VCaP (cell line): ENCODE data around the gene ERVFRD-1.
A peak's percentile ranks its signal among the peaks of the same experiment; 100 is the strongest.
"Not testable (repeated sequence)": the region's sequence is repeated elsewhere in the genome, so short reads cannot be mapped to it uniquely, and the experiment has no call there.

Experiments
- H3K27ac ChIP-seq: fragments of 450-650 bp; 2 replicates; pipeline ENCODE4 v1.5.1; 2017
- CTCF ChIP-seq: fragments of 450-650 bp; conservative IDR thresholded peaks from 2 replicates; pipeline ENCODE4 v1.5.1; 2017; ENCODE audit warnings: mild to moderate bottlenecking, moderate library complexity

ERVFRD-1 gene

GRCh38 chr6:11126876-11127275 lies 15.4 kb upstream of the ERVFRD-1 start:
- TF ChIP-seq CTCF, result no peak
- H3K27ac ChIP-seq, result no peak overlapping the region

GRCh38 chr6:11123978-11124377 lies 12.5 kb upstream of the ERVFRD-1 start:
- TF ChIP-seq CTCF, result peak; percentile 70

GRCh38 chr6:11122380-11122779 lies 10.9 kb upstream of the ERVFRD-1 start:
- no peak overlapping the region for H3K27ac ChIP-seq
- no peak for TF ChIP-seq CTCF

More at GRCh38 chr6:11123978-11124377, 12.5 kb upstream of the ERVFRD-1 start:
- peak overlapping the region; percentile 34 for H3K27ac ChIP-seq

GRCh38 chr6:11121851-11122250 lies 10.3 kb upstream of the ERVFRD-1 start:
- no peak overlapping the region for H3K27ac ChIP-seq
- no peak for TF ChIP-seq CTCF

GRCh38 chr6:11120271-11121005 lies 8.9 kb upstream of the ERVFRD-1 start:
- peak overlapping the region; percentile 1; the same call in 1 of the 2 replicates for H3K27ac ChIP-seq
- TF ChIP-seq CTCF, result no peak

GRCh38 chr6:11115808-11116536 lies 4.4 kb upstream of the ERVFRD-1 start:
- not testable (repeated sequence) for H3K27ac ChIP-seq

- TF ChIP-seq CTCF, result no peak
- no peak overlapping the region; the same call in 1 of the 2 replicates for H3K27ac ChIP-seq
These were observed 1.5 kb upstream of the ERVFRD-1 start for GRCh38 chr6:11113038-11113437.
